K562 (cell line): Measurements from ENCODE around the gene PITX1. TPM values are rescaled to one million over a fixed set of nuclear protein-coding genes. Genes with fewer than 3 reads are reported as not detected.

Experiments
- ATAC-seq: fragments of 200-7000 bp; cut with Tn5 transposase; 3 replicates; pipeline ENCODE4 v1.9.1; 2020; ENCODE audit warnings: moderate library complexity
- Bru-seq: library from RNA; stranded (reverse); fragments of 400-500 nt; gene quantifications from one replicate; lab custom pipeline; 2021; lab: Mats Ljungman, UMichigan
- BruChase-seq, 2 experiments: library from RNA; stranded (reverse); fragments of 400-500 nt; gene quantifications; one replicate each; lab custom pipeline; 2021; lab: Mats Ljungman, UMichigan
- BruUV-seq: library from RNA; stranded (reverse); fragments of 400-500 nt; replicated peaks from 2 replicates; lab custom pipeline; 2021; lab: Mats Ljungman, UMichigan
- CTCF ChIA-PET: fragments of 300-600 bp; formaldehyde crosslinking; extraction: SDS; loops from one replicate; lab custom pipeline; 2021; ENCODE audit warnings: low intra/inter-chr PET ratio; lab: Yijun Ruan, JAX
- POLR2A ChIA-PET: fragments of 300-600, 350-650 bp; sonication (Branson Sonifier 250); formaldehyde crosslinking; extraction: SDS; loops from one replicate; lab custom pipeline; 2021; ENCODE audit warnings: antibody characterized with exemption, inconsistent platforms; lab: Yijun Ruan, JAX
- DNase-seq, 4 experiments: peaks; one replicate each; pipeline versions ENCODE4 v3.0.0 to v3.0.0-alpha.2; 2011 to 2018; ENCODE audit warnings: low spot score in 3 of 4, mixed read lengths in 3 of 4; ENCODE audit errors: extremely low read depth in 1 of 4
- FAIRE-seq: peaks from 2 replicates; lab custom pipeline; 2011; peaks lifted over from hg19 to GRCh38; lab: Jason Lieb, UNC
- H2AFZ ChIP-seq: 2 replicates; pipeline ENCODE4 v1.6.0; 2011; ENCODE audit warnings: low read depth, low read length, control low read depth, inconsistent platforms
- H3K27ac ChIP-seq: fragments of 200-600 bp; 3 replicates; pipeline ENCODE4 v1.8.0; 2011; ENCODE audit warnings: low read depth, mild to moderate bottlenecking, control low read depth, inconsistent platforms, low read length, moderate library complexity, mixed read lengths; ENCODE audit errors: extremely low read depth
- H3K27me3 ChIP-seq, 2 experiments: fragments of 300-600 bp in 1 of 2; 2 replicates in 1 of 2; 3 replicates in 1 of 2; pipeline versions ENCODE4 v1.6.0 to v1.8.0; 2011; ENCODE audit warnings: inconsistent platforms in 2 of 2, low read length in 2 of 2, mild to moderate bottlenecking in 1 of 2, mixed read lengths in 1 of 2, moderate library complexity in 1 of 2; ENCODE audit not compliant: control insufficient read depth in 2 of 2, insufficient read depth in 2 of 2
- H3K36me3 ChIP-seq: fragments of 300-600 bp; 3 replicates; pipeline ENCODE4 v1.8.0; 2011; ENCODE audit warnings: mild to moderate bottlenecking, low read length, inconsistent platforms; ENCODE audit not compliant: control insufficient read depth, insufficient read depth
- H3K4me1 ChIP-seq, 2 experiments: fragments of 200-600 bp in 1 of 2; replicated peaks in 1 of 2; 2 replicates in 1 of 2; 3 replicates in 1 of 2; pipeline versions ENCODE4 v1.5.1 to v1.8.0; 2011; ENCODE audit warnings: inconsistent platforms in 2 of 2, low read length in 2 of 2, mild to moderate bottlenecking in 1 of 2, mixed read lengths in 1 of 2, moderate library complexity in 1 of 2; ENCODE audit not compliant: control insufficient read depth in 2 of 2, insufficient read depth in 2 of 2
- H3K4me2 ChIP-seq: 2 replicates; pipeline ENCODE4 v1.6.1; 2011; ENCODE audit warnings: low read length, control low read depth, inconsistent platforms, mixed read lengths; ENCODE audit not compliant: insufficient read depth
- H3K4me3 ChIP-seq: fragments of 200-600 bp; sonication (generic), shearing (Covaris generic); 2 replicates; pipeline ENCODE4 v1.5.1; 2016; ENCODE audit warnings: control low read depth, inconsistent platforms
- H3K79me2 ChIP-seq: fragments of 200-600 bp; 3 replicates; pipeline ENCODE4 v1.8.0; 2011; ENCODE audit warnings: low read length, inconsistent platforms; ENCODE audit not compliant: control insufficient read depth, insufficient read depth
- H3K9ac ChIP-seq, 2 experiments: 2 replicates each; pipeline versions ENCODE4 v1.6.0 to v1.6.1; 2011; ENCODE audit warnings: low read depth in 2 of 2, low read length in 2 of 2, control low read depth in 1 of 2, inconsistent platforms in 1 of 2, mild to moderate bottlenecking in 1 of 2, mixed read lengths in 1 of 2; ENCODE audit not compliant: insufficient read depth in 1 of 2
- H3K9me1 ChIP-seq: one replicate; pipeline ENCODE4 v1.6.0; 2011; ENCODE audit warnings: inconsistent platforms, mild to moderate bottlenecking, low read length, moderate library complexity; ENCODE audit not compliant: control insufficient read depth, insufficient read depth
- H3K9me3 ChIP-seq: replicated peaks from 2 replicates; pipeline ENCODE4 v1.5.1; 2011; ENCODE audit warnings: low read depth, low read length, inconsistent platforms; ENCODE audit not compliant: control insufficient read depth, insufficient read depth
- H4K20me1 ChIP-seq: replicated peaks from 2 replicates; pipeline ENCODE4 v1.6.1; 2011; ENCODE audit warnings: low read length, inconsistent platforms, mixed read lengths; ENCODE audit not compliant: control insufficient read depth, insufficient read depth
- CBX5 ChIP-seq: IDR thresholded peaks from 2 replicates; pipeline ENCODE4 v1.6.1; 2014; ENCODE audit warnings: low read depth, borderline replicate concordance
- HBP1 ChIP-seq: fragments of 450-650 bp; formaldehyde crosslinking; IDR thresholded peaks from 2 replicates; pipeline ENCODE4 v1.4.0; 2022; ENCODE audit warnings: missing genetic modification characterization
- HMGN3 ChIP-seq: IDR thresholded peaks from 2 replicates; pipeline ENCODE4 v1.6.1; 2011; ENCODE audit warnings: borderline replicate concordance, low read depth, mild to moderate bottlenecking, mixed read lengths, low read length; ENCODE audit not compliant: insufficient read length; ENCODE audit errors: extremely low read depth
- MYBL2 ChIP-seq, 2 experiments: fragments of 450-650 bp in 1 of 2; sonication (generic) in 1 of 2; formaldehyde crosslinking in 1 of 2; IDR thresholded peaks; 2 replicates each; pipeline versions ENCODE4 v1.6.1 to v1.8.1; 2017 to 2022; ENCODE audit warnings: borderline replicate concordance in 1 of 2, inconsistent platforms in 1 of 2, low read depth in 1 of 2, mild to moderate bottlenecking in 1 of 2, missing genetic modification reagents in 1 of 2, moderate library complexity in 1 of 2
- NONO ChIP-seq, 2 experiments: fragments of 200-400 bp in 1 of 2; fragments of 450-650 bp in 1 of 2; formaldehyde crosslinking in 1 of 2; IDR thresholded peaks; 2 replicates each; pipeline ENCODE4 v1.6.1; 2017; ENCODE audit warnings: low read depth in 2 of 2, mild to moderate bottlenecking in 2 of 2, moderate library complexity in 2 of 2, low read length in 1 of 2
- POLR2AphosphoS5 ChIP-seq: IDR thresholded peaks from 2 replicates; pipeline ENCODE4 v1.6.1; 2011; ENCODE audit warnings: mild to moderate bottlenecking, low read depth, low read length, moderate library complexity; ENCODE audit not compliant: control insufficient read depth, insufficient read depth
- SIN3B ChIP-seq: fragments of 450-650 bp; IDR thresholded peaks from 2 replicates; pipeline ENCODE4 v1.6.1; 2017; ENCODE audit warnings: low read depth, mild to moderate bottlenecking, moderate library complexity
- SIRT6 ChIP-seq: IDR thresholded peaks from one replicate; pipeline ENCODE4 v1.6.1; 2012; ENCODE audit warnings: low read depth, mild to moderate bottlenecking, control low read depth, inconsistent platforms, low read length, moderate library complexity
- WGBS: fragments of 100-300 bp; shearing (Covaris generic); methylation state at CpG from one replicate; pipeline ENCODE4 v1.1.6; 2016; ENCODE audit warnings: low coverage, mixed read lengths; ENCODE audit not compliant: insufficient coverage; ENCODE audit errors: missing lambda C conversion rate; 5-methylcytosine and 5-hydroxymethylcytosine counted together
- in situ Hi-C: fragments of 300-500 bp; cut with MboI; formaldehyde crosslinking; loops from 4 replicates; pipeline ENCODE4 v1.15.0; 2018; ENCODE audit warnings: inconsistent platforms, mixed read lengths
- intact Hi-C: fragments of 100-400 bp; cut with micrococcal nuclease; formaldehyde crosslinking; loops from 2 replicates; pipeline ENCODE4 v1.14.2; 2022
- long read RNA-seq, 3 experiments: library from polyadenylated mRNA in 2 of 3; library from RNA in 1 of 3; unstranded in 2 of 3; stranded (forward) in 1 of 3; transcript quantifications; one replicate each; pipeline ENCODE4 v2.0.0, GENCODE V29; 2019 to 2022
- polyA minus RNA-seq, 3 experiments: library from RNA; depleted of rRNA, polyadenylated mRNA; stranded (reverse); fragments of >200 nt; gene quantifications; 2 replicates each; pipeline ENCODE4 v1.2.3, GENCODE V29; 2011
- polyA plus RNA-seq, 8 experiments: library from polyadenylated mRNA; depleted of rRNA in 4 of 8; stranded (reverse) in 5 of 8; unstranded in 3 of 8; fragments of >200 nt; fragmentation: Nextera tagmentation in 2 of 8; fragmentation: Illumina TruSeq in 1 of 8; extraction: Ambion mirVana in 2 of 8; extraction: Trizol in 1 of 8; gene quantifications; 2 replicates each; pipeline versions ENCODE4 v1.2.1 to v1.2.3, GENCODE V29; 2011 to 2014; ENCODE audit warnings: inconsistent platforms in 1 of 8, missing spikeins in 1 of 8
- total RNA-seq, 7 experiments: library from RNA; depleted of rRNA in 6 of 7; stranded (reverse); fragments of >200 nt in 6 of 7; fragmentation: Illumina TruSeq in 2 of 7; extraction: Trizol in 2 of 7; gene quantifications; 2 replicates each; pipeline versions ENCODE4 v1.2.1 to v1.2.3, GENCODE V29; 2011 to 2021; ENCODE audit warnings: low replicate concordance in 1 of 7

The PITX1 gene
- total RNA-seq (2011; cell fraction: chromatin; rRNA removed; ENCODE audit: low replicate concordance), result 10.2 and 35.6 TPM in 2 replicates
- total RNA-seq (2011; cell fraction: nucleolus; rRNA removed), result 39.9 and 42.6 TPM in 2 replicates
- 19.5 and 26.3 TPM in 2 replicates for total RNA-seq (2011; cell fraction: nucleoplasm; rRNA removed)
- total RNA-seq (2014; rRNA removed), result 59.8 and 73.9 TPM in 2 replicates
- total RNA-seq (2014; rRNA removed; fragmentation: Illumina TruSeq; extraction: Trizol), result 2.3 and 3.1 TPM in 2 replicates
- 24.9 and 25.3 TPM in 2 replicates for total RNA-seq (2015; rRNA removed; fragmentation: Illumina TruSeq; extraction: Trizol)
- 88.2 and 90.4 TPM in 2 replicates for total RNA-seq (2021)
- 30.8 and 50.1 TPM in 2 replicates for polyA plus RNA-seq (2011; rRNA removed)
- polyA plus RNA-seq (2011; cell fraction: cytosol; rRNA removed), result 91.0 and 189 TPM in 2 replicates
- polyA plus RNA-seq (2011; cell fraction: nucleus; rRNA removed), result 68.1 and 94.4 TPM in 2 replicates
- polyA plus RNA-seq (2012), result 34.0 and 38.0 TPM in 2 replicates
- 7.4 and 35.6 TPM in 2 replicates for polyA plus RNA-seq (2014; fragmentation: Illumina TruSeq; extraction: Trizol)
- polyA plus RNA-seq (2014; fragmentation: Nextera tagmentation; extraction: Ambion mirVana), result under 1 TPM; 0.13 to 0.17 TPM
- 58.7 and 64.6 TPM in 2 replicates for polyA plus RNA-seq (2014; rRNA removed)
- polyA minus RNA-seq (2011; rRNA and poly(A)+ RNA removed), result 12.0 and 21.7 TPM in 2 replicates
- polyA minus RNA-seq (2011; cell fraction: cytosol; rRNA and poly(A)+ RNA removed), result 56.3 and 80.4 TPM in 2 replicates
- 21.8 and 31.4 TPM in 2 replicates for polyA minus RNA-seq (2011; cell fraction: nucleus; rRNA and poly(A)+ RNA removed)
- Bru-seq, nascent RNA, result percentile 93 among the genes with signal in this experiment
- percentile 80 among the genes with signal in this experiment for BruChase-seq, experiment 1, labeled RNA remaining after a 2-hour chase
- BruChase-seq, experiment 2, labeled RNA remaining after a 6-hour chase, result percentile 83 among the genes with signal in this experiment
- long read RNA-seq, experiment 1, transcript PITX1-201 (3 exons, 2,406 nt), result major isoform, 521 of 776 reads
- long read RNA-seq, experiment 1, transcript PITX1-204 (2 exons, 770 nt), result minor isoform, 120 of 776 reads
- long read RNA-seq, experiment 1, partial matches to known transcripts, result 0 of 776 reads
- long read RNA-seq, experiment 1, other reads (novel, unspliced or antisense), result 134 of 776 reads
- long read RNA-seq, experiment 2, transcript PITX1-201 (3 exons, 2,406 nt), result major isoform, 205 of 312 reads
- long read RNA-seq, experiment 2, transcript PITX1-204 (2 exons, 770 nt), result minor isoform, 13 of 312 reads
- long read RNA-seq, experiment 2, partial matches to known transcripts, result 1 of 312 reads
- long read RNA-seq, experiment 2, other reads (novel, unspliced or antisense), result 93 of 312 reads
- long read RNA-seq, experiment 3, transcript PITX1-201 (3 exons, 2,406 nt), result major isoform, 37 of 58 reads
- long read RNA-seq, experiment 3, partial matches to known transcripts, result 0 of 58 reads
- long read RNA-seq, experiment 3, other reads (novel, unspliced or antisense), result 17 of 58 reads

- ChIA-PET POLR2A (interaction anchor here (0.6 to 2.4 kb wide), 6 partner anchors 10 to 291 kb away, joined by 3 to 12 read pairs (median 4); no protein-coding TSS in a partner anchor), CTCF (no interaction called here)
- peak within 1 kb of the TSS; percentile 99 to 100 for H3K9ac ChIP-seq
- H3K36me3 ChIP-seq, result peaks cover 30% of the 10 kb centered on the region
- BruUV-seq, result no TSS peak
- peak within 1 kb of the TSS; percentile 98 for H2AFZ ChIP-seq
- in situ Hi-C loops, result no loop called here
- H3K4me3 ChIP-seq, result peak within 1 kb of the TSS; percentile 99
- peak; percentile 22; the same call in 2 of the 3 replicates for ATAC-seq
- no peaks in the 10 kb centered on the region; the same call in 1 of the 2 replicates for H3K9me3 ChIP-seq
- no peak for DNase-seq
- 1% methylated on average over 31 of the region's 49 CpGs for WGBS
- H3K4me1 ChIP-seq, result peaks cover 19 to 47% of the 10 kb centered on the region in 2 experiments
- no peaks in the 10 kb centered on the region for H4K20me1 ChIP-seq
- intact Hi-C loops, result loop anchor here (2.0 to 5.0 kb wide), 3 partner anchors 63 to 158 kb away; no protein-coding TSS in a partner anchor
- peak within 1 kb of the TSS; percentile 98 for H3K27ac ChIP-seq
- peaks cover 66% of the 10 kb centered on the region for H3K79me2 ChIP-seq
- FAIRE-seq, result peak; percentile 19
- no peaks in the 10 kb centered on the region for H3K9me1 ChIP-seq
- H3K27me3 ChIP-seq, result no peaks in the 10 kb centered on the region
- peak within 1 kb of the TSS; percentile 96 for H3K4me2 ChIP-seq
- TF ChIP-seq CBX5 (no peak), HMGN3 (peak; percentile 40), NONO (IDR thresholded peaks at IDR 0.05; ENCODE audit: low read depth in 2 of 2, low read length in 1 of 2) (peak; percentile 26 to 48; a peak in 2 of 4 replicates), POLR2AphosphoS5 (0 out of 2 replicates have a peak, but pooled peaks have one; percentile 46), MYBL2 (IDR thresholded peaks at IDR 0.05; ENCODE audit: low read depth) (no peak), MYBL2 (CRISPR knock-in tag; IDR thresholded peaks at IDR 0.05; ENCODE audit: borderline replicate concordance) (no peak), HBP1 (no peak), SIRT6 (no peak), SIN3B (peak; percentile 66)
Measured at GRCh38 chr5:135033901-135034235, at the start of gene PITX1. TSS of gene PITX1 (minus strand) at chr5:135034228. CDS start at chr5:135033881, 347 bp downstream.
